ENCODE results near the gene UBASH3A.

DNA sequence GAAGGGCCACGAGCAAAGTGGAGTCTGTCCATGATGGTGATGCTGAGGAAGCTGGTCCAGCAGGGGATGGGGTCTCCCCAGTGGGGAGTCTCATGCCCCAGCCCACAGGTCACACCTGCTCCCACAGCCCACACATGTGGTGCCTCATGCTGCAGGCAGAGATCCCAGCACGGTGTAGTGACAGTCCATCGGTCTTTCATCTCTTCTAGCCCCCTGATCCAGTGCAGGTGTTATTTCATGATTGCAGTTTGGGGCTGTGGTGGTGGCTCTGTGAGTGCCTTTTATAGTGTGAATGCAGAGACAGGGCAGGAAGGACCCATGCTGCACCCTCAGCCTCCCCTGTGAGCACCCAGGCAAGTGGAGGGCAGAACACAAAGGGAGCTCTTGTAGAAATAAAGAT lies 45.0 kb downstream of the UBASH3A start:
- TF ChIP-seq, protein P1, sequence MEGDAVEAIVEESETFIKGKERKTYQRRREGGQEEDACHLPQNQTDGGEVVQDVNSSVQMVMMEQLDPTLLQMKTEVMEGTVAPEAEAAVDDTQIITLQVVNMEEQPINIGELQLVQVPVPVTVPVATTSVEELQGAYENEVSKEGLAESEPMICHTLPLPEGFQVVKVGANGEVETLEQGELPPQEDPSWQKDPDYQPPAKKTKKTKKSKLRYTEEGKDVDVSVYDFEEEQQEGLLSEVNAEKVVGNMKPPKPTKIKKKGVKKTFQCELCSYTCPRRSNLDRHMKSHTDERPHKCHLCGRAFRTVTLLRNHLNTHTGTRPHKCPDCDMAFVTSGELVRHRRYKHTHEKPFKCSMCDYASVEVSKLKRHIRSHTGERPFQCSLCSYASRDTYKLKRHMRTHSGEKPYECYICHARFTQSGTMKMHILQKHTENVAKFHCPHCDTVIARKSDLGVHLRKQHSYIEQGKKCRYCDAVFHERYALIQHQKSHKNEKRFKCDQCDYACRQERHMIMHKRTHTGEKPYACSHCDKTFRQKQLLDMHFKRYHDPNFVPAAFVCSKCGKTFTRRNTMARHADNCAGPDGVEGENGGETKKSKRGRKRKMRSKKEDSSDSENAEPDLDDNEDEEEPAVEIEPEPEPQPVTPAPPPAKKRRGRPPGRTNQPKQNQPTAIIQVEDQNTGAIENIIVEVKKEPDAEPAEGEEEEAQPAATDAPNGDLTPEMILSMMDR (IDR thresholded peaks at IDR 0.05) = no peak
- no peak for TF ChIP-seq POLR2A (IDR thresholded peaks at IDR 0.05)
